H9 (cell line): ENCODE measurements around the gene GARIN6. TPM values are rescaled to one million over a fixed set of nuclear protein-coding genes. Genes with fewer than 3 reads are reported as not detected.

ENCODE experiments used
- DNase-seq: peaks from one replicate; pipeline ENCODE4 v3.0.0-alpha.2; 2017
- H2AFZ ChIP-seq: one replicate; pipeline ENCODE4 v1.6.1; 2013; ENCODE audit warnings: mild to moderate bottlenecking, low read length, control low read depth, moderate library complexity
- H2AK5ac ChIP-seq: 2 replicates; pipeline ENCODE4 v1.6.1; 2013; ENCODE audit warnings: low read length, control low read depth, mixed read lengths; ENCODE audit not compliant: insufficient read length
- H2BK120ac ChIP-seq: one replicate; pipeline ENCODE4 v1.6.1; 2013; ENCODE audit warnings: low read depth, mild to moderate bottlenecking, low read length, control low read depth, inconsistent platforms; ENCODE audit not compliant: poor library complexity, severe bottlenecking
- H2BK12ac ChIP-seq: 2 replicates; pipeline ENCODE4 v1.6.1; 2013; ENCODE audit warnings: low read length, control low read depth, mixed read lengths, low read depth; ENCODE audit not compliant: insufficient read length
- H2BK15ac ChIP-seq: 2 replicates; pipeline ENCODE4 v1.6.1; 2013; ENCODE audit warnings: low read depth, low read length, control low read depth
- H2BK20ac ChIP-seq: one replicate; pipeline ENCODE4 v1.6.1; 2013; ENCODE audit warnings: low read depth, mild to moderate bottlenecking, low read length, control low read depth, inconsistent platforms; ENCODE audit not compliant: poor library complexity, severe bottlenecking
- H2BK5ac ChIP-seq: 2 replicates; pipeline ENCODE4 v1.6.1; 2013; ENCODE audit warnings: low read length, control low read depth, mixed read lengths; ENCODE audit not compliant: insufficient read length
- H3K14ac ChIP-seq: 2 replicates; pipeline ENCODE4 v1.6.1; 2013; ENCODE audit warnings: low read length, control low read depth; ENCODE audit not compliant: insufficient read depth
- H3K18ac ChIP-seq: 2 replicates; pipeline ENCODE4 v1.6.1; 2013; ENCODE audit warnings: low read depth, mild to moderate bottlenecking, mixed read lengths, low read length, control low read depth; ENCODE audit not compliant: insufficient read length
- H3K23ac ChIP-seq: 2 replicates; pipeline ENCODE4 v1.6.1; 2013; ENCODE audit warnings: low read length, control low read depth, mixed read lengths, low read depth; ENCODE audit not compliant: insufficient read length
- H3K23me2 ChIP-seq: 2 replicates; pipeline ENCODE4 v1.6.1; 2013; ENCODE audit warnings: low read depth, mild to moderate bottlenecking, mixed read lengths, low read length, control low read depth; ENCODE audit not compliant: insufficient read length, poor library complexity, severe bottlenecking
- H3K27ac ChIP-seq: 2 replicates; pipeline ENCODE4 v1.5.1; 2013; ENCODE audit warnings: low read length, control low read depth, mixed read lengths, low read depth; ENCODE audit not compliant: insufficient read length
- H3K27me3 ChIP-seq: 2 replicates; pipeline ENCODE4 v1.6.1; 2013; ENCODE audit warnings: low read length, control low read depth, inconsistent platforms; ENCODE audit not compliant: insufficient read depth
- H3K4ac ChIP-seq: 2 replicates; pipeline ENCODE4 v1.6.1; 2013; ENCODE audit warnings: low read depth, mild to moderate bottlenecking, control low read depth, inconsistent platforms, low read length, moderate library complexity
- H3K4me1 ChIP-seq: 2 replicates; pipeline ENCODE4 v1.6.1; 2013; ENCODE audit warnings: low read length, control low read depth, inconsistent platforms; ENCODE audit not compliant: insufficient read depth
- H3K4me2 ChIP-seq: 2 replicates; pipeline ENCODE4 v1.6.1; 2013; ENCODE audit warnings: low read length, control low read depth, mixed read lengths; ENCODE audit not compliant: insufficient read length, insufficient read depth
- H3K56ac ChIP-seq: 2 replicates; pipeline ENCODE4 v1.6.1; 2013; ENCODE audit warnings: low read depth, mild to moderate bottlenecking, mixed read lengths, low read length, control low read depth; ENCODE audit not compliant: insufficient read length
- H3K79me1 ChIP-seq: 2 replicates; pipeline ENCODE4 v1.6.1; 2013; ENCODE audit warnings: low read depth, mild to moderate bottlenecking, moderate library complexity, low read length, control low read depth, inconsistent platforms; ENCODE audit not compliant: insufficient read depth, poor library complexity, severe bottlenecking
- H3K79me2 ChIP-seq: 2 replicates; pipeline ENCODE4 v1.6.1; 2013; ENCODE audit warnings: low read length, control low read depth, inconsistent platforms; ENCODE audit not compliant: insufficient read depth
- H3K9ac ChIP-seq: 2 replicates; pipeline ENCODE4 v1.6.1; 2013; ENCODE audit warnings: low read length, control low read depth, mixed read lengths; ENCODE audit not compliant: insufficient read length; ENCODE audit errors: extremely low read depth
- H3K9me3 ChIP-seq: one replicate; pipeline ENCODE4 v1.6.1; 2013; ENCODE audit warnings: low read depth, low read length, inconsistent platforms; ENCODE audit not compliant: control insufficient read depth
- H3T11ph ChIP-seq: one replicate; pipeline ENCODE4 v1.6.1; 2013; ENCODE audit warnings: mild to moderate bottlenecking, low read length, control low read depth, inconsistent platforms
- H4K20me1 ChIP-seq: one replicate; pipeline ENCODE4 v1.6.1; 2013; ENCODE audit not compliant: control insufficient read depth, insufficient read length, insufficient read depth
- H4K5ac ChIP-seq: 2 replicates; pipeline ENCODE4 v1.6.1; 2013; ENCODE audit warnings: low read depth, mild to moderate bottlenecking, mixed read lengths, low read length, control low read depth; ENCODE audit not compliant: insufficient read length
- H4K8ac ChIP-seq: replicated peaks from 2 replicates; pipeline ENCODE4 v1.6.1; 2013; ENCODE audit warnings: low read length, control low read depth, mixed read lengths, low read depth; ENCODE audit not compliant: insufficient read length
- H4K91ac ChIP-seq: 2 replicates; pipeline ENCODE4 v1.6.1; 2013; ENCODE audit warnings: low read depth, mild to moderate bottlenecking, moderate library complexity, mixed read lengths, low read length, control low read depth; ENCODE audit not compliant: insufficient read length
- H3K27ac Mint-ChIP-seq, 3 experiments: 2 replicates in 2 of 3; 3 replicates in 1 of 3; pipeline ENCODE4 v1.8.0; 2020 to 2021; ENCODE audit warnings: mixed read lengths in 3 of 3, mild to moderate bottlenecking in 1 of 3, moderate library complexity in 1 of 3
- H3K27me3 Mint-ChIP-seq: 2 replicates; pipeline ENCODE4 v1.8.0; 2021; ENCODE audit warnings: low read depth, mild to moderate bottlenecking, moderate library complexity, mixed read lengths
- H3K36me3 Mint-ChIP-seq, 3 experiments: 2 replicates in 2 of 3; 3 replicates in 1 of 3; pipeline ENCODE4 v1.8.0; 2020 to 2021; ENCODE audit warnings: low read depth in 3 of 3, mixed read lengths in 3 of 3; ENCODE audit not compliant: insufficient read depth in 1 of 3
- H3K4me1 Mint-ChIP-seq, 2 experiments: 2 replicates each; pipeline ENCODE4 v1.8.0; 2020; ENCODE audit warnings: mixed read lengths in 2 of 2
- H3K4me3 Mint-ChIP-seq, 2 experiments: 2 replicates in 1 of 2; 3 replicates in 1 of 2; pipeline ENCODE4 v1.8.0; 2020 to 2021; ENCODE audit warnings: mild to moderate bottlenecking in 2 of 2, mixed read lengths in 2 of 2, moderate library complexity in 1 of 2
- H3K9me3 Mint-ChIP-seq, 2 experiments: 2 replicates in 1 of 2; 3 replicates in 1 of 2; pipeline ENCODE4 v1.8.0; 2020; ENCODE audit warnings: mild to moderate bottlenecking in 2 of 2, mixed read lengths in 2 of 2, moderate library complexity in 1 of 2
- WGBS: extraction: QIAGEN DNeasy Blood & Tissue Kit; methylation state at CpG from one replicate; pipeline ENCODE4 v1.1.7; 2013; ENCODE audit warnings: missing lambda C conversion rate, low lambda C conversion rate, mixed read lengths; ENCODE audit not compliant: insufficient read length; ENCODE audit errors: extremely low coverage; 5-methylcytosine and 5-hydroxymethylcytosine counted together
- total RNA-seq: library from RNA; stranded (reverse); gene quantifications from 2 replicates; pipeline ENCODE4 v1.2.1, GENCODE V29; 2021
- TF ChIP-seq, protein P1 (sequence below): fragments of 200-600 bp; sonication (generic); conservative IDR thresholded peaks from 3 replicates; pipeline ENCODE4 v1.8.0; 2021; ENCODE audit warnings: antibody characterized with exemption, mild to moderate bottlenecking

The GARIN6 gene
- total RNA-seq, 1 experiment from 2014 or later = not detected

DNA sequence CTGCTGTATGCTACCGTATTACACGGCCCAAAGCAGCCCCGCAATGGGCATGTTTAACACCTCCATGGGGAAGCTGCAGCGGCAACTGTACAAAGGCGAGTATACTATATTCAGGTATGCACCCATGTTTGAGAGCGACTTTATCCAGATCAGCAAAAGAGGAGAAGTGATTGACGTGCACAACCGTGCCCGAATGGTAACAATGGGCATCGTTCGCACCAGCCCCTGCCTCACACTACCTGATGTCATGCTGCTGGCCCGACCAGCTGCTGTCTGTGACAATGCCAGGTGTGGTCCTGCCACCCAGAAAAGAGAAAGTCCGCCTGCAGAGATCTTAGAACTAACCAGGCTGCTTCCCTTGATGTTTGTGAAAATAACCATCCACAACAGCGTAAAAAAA is 630 bp downstream of the GARIN6 start:
- Histone ChIP-seq H4K91ac (no peak overlapping the region), H2BK5ac (no peak overlapping the region), H3K18ac (no peak overlapping the region), H2AFZ (no peak overlapping the region), H3K23me2 (no peaks in the 10 kb centered on the region), H2AK5ac (no peak overlapping the region), H2BK20ac (no peak overlapping the region), H3K9me3 (no peaks in the 10 kb centered on the region), H3K4ac (no peak overlapping the region), H3T11ph (no peak overlapping the region), H3K14ac (no peak overlapping the region), H3K56ac (no peak overlapping the region), H2BK120ac (no peak overlapping the region), H3K27ac (no peak overlapping the region), H3K79me1 (no peaks in the 10 kb centered on the region), H2BK12ac (no peak overlapping the region), H3K4me2 (no peak overlapping the region), H2BK15ac (no peak overlapping the region), H3K27me3 (no peaks in the 10 kb centered on the region), H3K23ac (no peak overlapping the region), H3K4me1 (no peaks in the 10 kb centered on the region), H3K9ac (no peak overlapping the region), H3K79me2 (no peaks in the 10 kb centered on the region), H4K20me1 (no peaks in the 10 kb centered on the region), H4K5ac (no peak overlapping the region), H4K8ac (no peak overlapping the region)
- Mint-ChIP-seq H3K4me1 (peaks cover 0 to 4% of the 10 kb centered on the region in 2 experiments; a peak in 1 of 4 replicates), H3K27me3 (no peaks in the 10 kb centered on the region), H3K27ac (peak overlapping the region in 1 of 3 experiments; percentile 68; a peak in 1 of 7 replicates), H3K4me3 (no peak overlapping the region), H3K9me3 (no peaks in the 10 kb centered on the region), H3K36me3 (no peaks in the 10 kb centered on the region)
- TF ChIP-seq, protein P1, sequence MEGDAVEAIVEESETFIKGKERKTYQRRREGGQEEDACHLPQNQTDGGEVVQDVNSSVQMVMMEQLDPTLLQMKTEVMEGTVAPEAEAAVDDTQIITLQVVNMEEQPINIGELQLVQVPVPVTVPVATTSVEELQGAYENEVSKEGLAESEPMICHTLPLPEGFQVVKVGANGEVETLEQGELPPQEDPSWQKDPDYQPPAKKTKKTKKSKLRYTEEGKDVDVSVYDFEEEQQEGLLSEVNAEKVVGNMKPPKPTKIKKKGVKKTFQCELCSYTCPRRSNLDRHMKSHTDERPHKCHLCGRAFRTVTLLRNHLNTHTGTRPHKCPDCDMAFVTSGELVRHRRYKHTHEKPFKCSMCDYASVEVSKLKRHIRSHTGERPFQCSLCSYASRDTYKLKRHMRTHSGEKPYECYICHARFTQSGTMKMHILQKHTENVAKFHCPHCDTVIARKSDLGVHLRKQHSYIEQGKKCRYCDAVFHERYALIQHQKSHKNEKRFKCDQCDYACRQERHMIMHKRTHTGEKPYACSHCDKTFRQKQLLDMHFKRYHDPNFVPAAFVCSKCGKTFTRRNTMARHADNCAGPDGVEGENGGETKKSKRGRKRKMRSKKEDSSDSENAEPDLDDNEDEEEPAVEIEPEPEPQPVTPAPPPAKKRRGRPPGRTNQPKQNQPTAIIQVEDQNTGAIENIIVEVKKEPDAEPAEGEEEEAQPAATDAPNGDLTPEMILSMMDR = no peak
- WGBS = no CpG with 5 or more reads among the region's 14 CpGs
- DNase-seq = no peak
